Peyer's patch (tissue), 4 donors: Measurements from ENCODE around the gene TDRD3. TPM values are rescaled to one million over a fixed set of nuclear protein-coding genes. Genes with fewer than 3 reads are reported as not detected.

Experiments
- DNase-seq, 3 donors: peaks; one replicate each; pipeline ENCODE4 v3.0.0-alpha.2; 2017 to 2019
- H3K27ac ChIP-seq, 4 donors: fragments of 200-600 bp; sonication (generic); one replicate each; pipeline ENCODE4 v1.5.1; 2016 to 2019
- H3K27me3 ChIP-seq, 2 donors: fragments of 200-600 bp; sonication (generic); one replicate each; pipeline ENCODE4 v1.5.1; 2019
- H3K36me3 ChIP-seq, 3 donors: fragments of 200-600 bp; sonication (generic); one replicate each; pipeline ENCODE4 v1.5.1; 2016 to 2019
- H3K4me1 ChIP-seq, 4 donors: fragments of 200-600 bp; sonication (generic); one replicate each; pipeline ENCODE4 v1.5.1; 2016 to 2019
- H3K4me3 ChIP-seq, 4 donors: fragments of 200-600 bp; sonication (generic); 1 replicate in 3 of 4; 2 replicates in 1 of 4; pipeline ENCODE4 v1.5.1; 2016 to 2019; ENCODE audit warnings: mild to moderate bottlenecking in 1 of 4
- H3K9me3 ChIP-seq, 4 donors: fragments of 200-600 bp; sonication (generic); one replicate each; pipeline ENCODE4 v1.5.1; 2016 to 2019; ENCODE audit warnings: mild to moderate bottlenecking in 1 of 4
- POLR2A ChIP-seq, 2 donors: fragments of 450-650 bp; IDR thresholded peaks; one replicate each; pipeline ENCODE4 v1.5.1; 2017; ENCODE audit warnings: antibody characterized with exemption in 2 of 2, mild to moderate bottlenecking in 2 of 2, moderate library complexity in 2 of 2
- total RNA-seq, 4 donors: library from RNA; depleted of rRNA; stranded (reverse); fragments of >200 nt; gene quantifications; one replicate each; pipeline ENCODE4 v1.1.0, GENCODE V29; 2016
- TF ChIP-seq, protein P1 (sequence below), 6 experiments: fragments of 450-650 bp in 4 of 6; fragments of 200-600 bp in 2 of 6; sonication (generic) in 1 of 6; IDR thresholded peaks; one replicate each; pipeline ENCODE4 v1.5.1; 2017 to 2019; ENCODE audit warnings: antibody characterized with exemption in 6 of 6, mild to moderate bottlenecking in 3 of 6, moderate library complexity in 1 of 6

TDRD3 gene
- total RNA-seq, 4 donors from 2014 or later = 18.4 to 29.9 (median 20.9) TPM

DNA sequence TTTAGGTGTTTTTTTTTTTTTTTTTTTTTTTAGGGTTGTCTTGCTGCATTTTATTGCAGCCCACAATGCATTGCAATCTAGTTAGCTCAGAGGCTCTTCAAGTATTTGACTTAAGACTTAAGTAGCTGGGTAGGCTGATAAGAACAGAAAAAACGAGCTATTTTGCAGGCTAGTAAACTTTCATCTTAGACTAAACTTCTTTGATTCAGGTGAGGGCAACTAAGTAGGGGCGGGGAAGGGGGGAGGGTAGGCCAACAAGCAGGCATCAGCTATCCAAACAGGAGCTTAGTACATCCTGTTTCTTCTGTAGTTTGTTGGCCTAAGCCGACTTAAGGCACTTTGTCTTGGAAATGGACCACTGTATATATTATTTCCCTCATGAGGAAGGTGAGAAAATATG is 4.9 kb upstream of the TDRD3 start:
- Histone ChIP-seq H3K9me3 (no peaks in the 10 kb centered on the region), H3K36me3 (no peaks in the 10 kb centered on the region), H3K4me3 (no peak overlapping the region), H3K27me3 (no peaks in the 10 kb centered on the region), H3K27ac (no peak overlapping the region), H3K4me1 (no peaks in the 10 kb centered on the region)
- DNase-seq = no peak
- TF ChIP-seq, protein P1, sequence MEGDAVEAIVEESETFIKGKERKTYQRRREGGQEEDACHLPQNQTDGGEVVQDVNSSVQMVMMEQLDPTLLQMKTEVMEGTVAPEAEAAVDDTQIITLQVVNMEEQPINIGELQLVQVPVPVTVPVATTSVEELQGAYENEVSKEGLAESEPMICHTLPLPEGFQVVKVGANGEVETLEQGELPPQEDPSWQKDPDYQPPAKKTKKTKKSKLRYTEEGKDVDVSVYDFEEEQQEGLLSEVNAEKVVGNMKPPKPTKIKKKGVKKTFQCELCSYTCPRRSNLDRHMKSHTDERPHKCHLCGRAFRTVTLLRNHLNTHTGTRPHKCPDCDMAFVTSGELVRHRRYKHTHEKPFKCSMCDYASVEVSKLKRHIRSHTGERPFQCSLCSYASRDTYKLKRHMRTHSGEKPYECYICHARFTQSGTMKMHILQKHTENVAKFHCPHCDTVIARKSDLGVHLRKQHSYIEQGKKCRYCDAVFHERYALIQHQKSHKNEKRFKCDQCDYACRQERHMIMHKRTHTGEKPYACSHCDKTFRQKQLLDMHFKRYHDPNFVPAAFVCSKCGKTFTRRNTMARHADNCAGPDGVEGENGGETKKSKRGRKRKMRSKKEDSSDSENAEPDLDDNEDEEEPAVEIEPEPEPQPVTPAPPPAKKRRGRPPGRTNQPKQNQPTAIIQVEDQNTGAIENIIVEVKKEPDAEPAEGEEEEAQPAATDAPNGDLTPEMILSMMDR (IDR thresholded peaks at IDR 0.05) = no peak
- TF ChIP-seq POLR2A (IDR thresholded peaks at IDR 0.05) = no peak

DNA sequence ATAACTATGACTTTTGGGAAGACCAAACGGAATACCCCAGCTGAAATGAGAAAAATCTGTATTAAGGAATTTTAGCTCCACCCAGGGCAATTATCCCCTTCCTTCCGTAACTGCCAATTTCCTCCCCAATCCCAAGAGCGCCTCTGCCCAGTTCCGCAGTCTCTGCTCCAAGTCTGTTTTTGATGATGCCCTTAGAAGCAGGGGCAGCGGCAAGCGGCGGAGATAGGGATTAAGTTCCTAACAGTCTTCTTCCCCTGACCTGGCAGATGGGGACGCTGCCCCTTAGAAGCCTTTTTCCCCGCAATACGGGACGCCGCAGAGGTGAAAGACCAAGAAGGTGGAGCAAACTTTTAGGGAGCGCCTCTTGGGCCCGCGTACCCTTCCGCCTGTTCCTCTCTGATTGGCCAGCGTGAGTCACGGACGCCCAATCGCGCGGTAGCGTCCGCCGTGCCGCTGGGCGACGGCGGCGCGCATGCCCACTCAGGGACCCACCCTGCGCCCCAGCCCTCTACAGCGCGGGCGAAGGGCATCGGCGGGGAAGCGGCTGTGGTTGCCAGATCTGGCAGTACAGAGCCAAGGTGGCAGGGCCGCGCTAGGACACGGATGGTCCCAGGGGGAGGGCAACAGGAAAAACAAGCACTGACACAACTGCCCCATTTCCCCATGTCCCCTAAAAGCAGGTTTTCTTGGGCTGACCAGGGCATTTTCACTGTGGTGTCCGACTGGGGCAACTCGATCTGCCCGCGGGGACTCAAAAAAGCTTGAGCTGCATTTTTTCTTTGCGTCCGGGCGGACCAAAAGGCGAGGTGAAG is 843 bp upstream of the TDRD3 start:
- Histone ChIP-seq H3K27me3 (no peaks in the 10 kb centered on the region), H3K4me3 (peak overlapping the region; percentile 70 to 85 (median 78)), H3K4me1 (peaks cover 0 to 18% (median 2%) of the 10 kb centered on the region in 4 donors), H3K9me3 (no peaks in the 10 kb centered on the region), H3K36me3 (no peaks in the 10 kb centered on the region), H3K27ac (peak overlapping the region; percentile 97 to 99 (median 98))
- TF ChIP-seq, protein P1 (IDR thresholded peaks at IDR 0.05) = no peak
- peak; percentile 89 to 97 for TF ChIP-seq POLR2A (IDR thresholded peaks at IDR 0.05)
- DNase-seq = peak; percentile 86 to 95 (median 95)

DNA sequence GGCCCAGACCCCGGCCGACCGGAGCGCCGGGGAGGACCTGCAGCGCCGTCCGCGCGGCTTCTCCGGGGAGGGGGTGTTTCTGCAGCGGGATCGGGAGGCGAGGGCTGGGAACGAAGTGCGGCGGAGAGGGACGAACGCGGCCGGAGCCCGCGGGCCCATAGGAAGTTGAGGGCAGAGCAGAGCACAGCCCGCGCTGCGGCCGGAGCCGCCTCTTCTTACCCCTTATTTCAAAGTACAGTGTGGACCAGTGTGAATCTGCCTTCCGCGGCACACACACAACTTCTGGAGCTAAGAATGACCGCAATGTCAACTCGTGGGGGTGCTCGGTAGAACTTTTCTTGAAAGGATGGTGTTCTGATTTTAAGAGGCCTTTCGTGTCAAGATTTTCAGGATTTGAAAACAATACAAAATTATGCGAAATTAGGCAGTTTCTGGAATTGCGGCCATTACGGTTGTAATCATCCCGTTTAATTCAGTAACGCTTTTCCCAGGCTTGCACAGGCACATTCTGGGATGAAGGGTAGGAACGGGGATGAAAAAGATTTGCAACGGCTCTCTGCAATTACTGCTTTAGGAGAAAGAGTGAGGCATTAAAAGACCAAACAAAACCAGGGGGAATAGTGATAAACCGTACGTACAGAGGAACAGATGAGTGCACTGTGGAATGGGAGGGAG is 821 bp downstream of the TDRD3 start:
- Histone ChIP-seq H3K4me3 (peak overlapping the region; percentile 70 to 85 (median 78)), H3K9me3 (no peaks in the 10 kb centered on the region), H3K27me3 (no peaks in the 10 kb centered on the region), H3K27ac (peak overlapping the region; percentile 97 to 99 (median 98)), H3K36me3 (no peaks in the 10 kb centered on the region), H3K4me1 (peaks cover 0 to 18% (median 2%) of the 10 kb centered on the region in 4 donors)
- DNase-seq = peak; percentile 56 to 83 (median 80)
- TF ChIP-seq, protein P1 (IDR thresholded peaks at IDR 0.05) = no peak
- peak; percentile 53 to 54 for TF ChIP-seq POLR2A (IDR thresholded peaks at IDR 0.05)

DNA sequence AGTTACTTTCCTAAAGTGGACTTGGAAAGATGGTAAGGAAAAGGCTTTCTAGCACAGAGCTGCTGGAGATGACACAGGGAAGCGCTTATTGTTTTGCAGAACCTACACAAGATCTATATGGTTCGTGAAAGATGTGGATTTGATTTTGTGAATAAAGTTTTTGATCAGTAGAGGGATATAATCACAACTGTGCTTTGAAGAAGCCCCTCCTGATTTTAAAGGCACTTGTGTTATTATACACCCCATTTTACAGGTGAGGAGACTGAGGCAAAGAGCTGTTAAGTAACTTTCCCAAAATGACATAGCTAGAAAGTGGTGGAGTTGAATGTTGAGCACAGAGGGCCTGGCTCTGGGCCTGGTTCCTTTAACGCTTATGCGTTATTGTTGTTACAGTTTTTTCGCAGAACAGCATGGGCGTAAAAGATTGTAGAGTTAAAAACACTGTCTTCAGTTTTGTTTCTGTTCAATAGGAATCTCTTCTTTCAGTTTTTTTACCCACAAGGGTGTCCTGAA is 1.4 kb downstream of the TDRD3 start:
- H3K36me3 ChIP-seq = no peaks in the 10 kb centered on the region

More for the DNA sequence above, 1.4 kb downstream of the TDRD3 start:
- H3K4me1 ChIP-seq = peaks cover 0 to 18% (median 2%) of the 10 kb centered on the region in 4 donors
- DNase-seq = no peak
- H3K27ac ChIP-seq = peak overlapping the region; percentile 97 to 99 (median 98)
- H3K4me3 ChIP-seq = peak overlapping the region; percentile 70 to 85 (median 78)
- no peaks in the 10 kb centered on the region for H3K27me3 ChIP-seq
- no peak for TF ChIP-seq POLR2A (IDR thresholded peaks at IDR 0.05)
- TF ChIP-seq, protein P1 (IDR thresholded peaks at IDR 0.05) = no peak
- H3K9me3 ChIP-seq = no peaks in the 10 kb centered on the region
